ENCODE measurements around the gene MTHFSD.
A peak's percentile ranks its signal among the peaks of the same experiment; 100 is the strongest.

The MTHFSD gene

GRCh38 chr16:86528061-86528929 lies 26.7 kb downstream of the MTHFSD start:
- DNase-seq: no peak

- DNase-seq: no peak
Observed at GRCh38 chr16:86527366-86527765, 27.7 kb downstream of the MTHFSD start.

GRCh38 chr16:86525696-86526095 lies 29.3 kb downstream of the MTHFSD start:
- DNase-seq: no peak

GRCh38 chr16:86524029-86524428 lies 31.0 kb downstream of the MTHFSD start:
- no peak for DNase-seq

- no peak for DNase-seq
Observed at GRCh38 chr16:86523166-86523740, 31.8 kb downstream of the MTHFSD start.

GRCh38 chr16:86522634-86523033 lies 32.4 kb downstream of the MTHFSD start:
- DNase-seq: no peak

GRCh38 chr16:86521236-86522197 lies 33.5 kb downstream of the MTHFSD start:
- no peak for DNase-seq

- no peak for DNase-seq
Observed at GRCh38 chr16:86520317-86521210, 34.5 kb downstream of the MTHFSD start.

GRCh38 chr16:86519649-86520316 lies 35.3 kb downstream of the MTHFSD start:
- peak; percentile 19 to 54 for DNase-seq

- DNase-seq: no peak
Observed at GRCh38 chr16:86519007-86519648, 35.9 kb downstream of the MTHFSD start.

GRCh38 chr16:86517652-86518258 lies 37.3 kb downstream of the MTHFSD start:
- peak; percentile 20 to 56 for DNase-seq

- no peak for DNase-seq
Observed at GRCh38 chr16:86517033-86517432, 38.0 kb downstream of the MTHFSD start.

- no peak for DNase-seq
Observed at GRCh38 chr16:86516623-86517003, 38.4 kb downstream of the MTHFSD start.

GRCh38 chr16:86515777-86516622 lies 39.0 kb downstream of the MTHFSD start:
- DNase-seq: no peak

- no peak for DNase-seq
Observed at GRCh38 chr16:86515413-86515776, 39.6 kb downstream of the MTHFSD start.

- DNase-seq: no peak
Observed at GRCh38 chr16:86514481-86515376, 40.3 kb downstream of the MTHFSD start.

- no peak for DNase-seq
Observed at GRCh38 chr16:86513471-86514277, 41.4 kb downstream of the MTHFSD start.

Data from inflammatory macrophage (primary cell).